Loucy (cell line): ENCODE results near the gene SEC14L3.

Source experiments
- H2AFZ ChIP-seq: fragments of 200-600 bp; sonication (generic); 2 replicates; pipeline ENCODE4 v1.6.0; 2016; ENCODE audit warnings: antibody characterized with exemption, mild to moderate bottlenecking, low read length, moderate library complexity
- H3F3A ChIP-seq: fragments of 200-600 bp; 2 replicates; pipeline ENCODE4 v1.6.0; 2016; ENCODE audit warnings: antibody characterized with exemption, low read depth, mild to moderate bottlenecking
- H3K27me3 ChIP-seq: fragments of 200-600 bp; sonication (generic); 2 replicates; pipeline ENCODE4 v1.6.1; 2014; ENCODE audit warnings: low read length, mild to moderate bottlenecking; ENCODE audit not compliant: insufficient read depth, poor library complexity, severe bottlenecking
- H3K36me3 ChIP-seq: fragments of 200-600 bp; sonication (generic); 2 replicates; pipeline ENCODE4 v1.6.1; 2016; ENCODE audit warnings: low read length; ENCODE audit not compliant: insufficient read depth
- H3K4me1 ChIP-seq: fragments of 200-600 bp; sonication (generic); 2 replicates; pipeline ENCODE4 v1.5.1; 2014; ENCODE audit warnings: low read length, mild to moderate bottlenecking; ENCODE audit not compliant: insufficient read depth, poor library complexity, severe bottlenecking
- H3K4me2 ChIP-seq: fragments of 200-600 bp; sonication (generic); 2 replicates; pipeline ENCODE4 v1.6.0; 2014; ENCODE audit warnings: antibody characterized with exemption, low read length, low read depth, mild to moderate bottlenecking; ENCODE audit not compliant: poor library complexity, severe bottlenecking
- H3K4me3 ChIP-seq: fragments of 200-600 bp; sonication (generic); 2 replicates; pipeline ENCODE4 v1.5.1; 2014; ENCODE audit warnings: low read length, mild to moderate bottlenecking, mixed read lengths; ENCODE audit not compliant: poor library complexity, severe bottlenecking
- H3K79me2 ChIP-seq: fragments of 200-600 bp; sonication (generic); 2 replicates; pipeline ENCODE4 v1.6.1; 2014; ENCODE audit warnings: low read length; ENCODE audit not compliant: insufficient read depth
- H3K9ac ChIP-seq: fragments of 200-600 bp; sonication (generic); 2 replicates; pipeline ENCODE4 v1.6.0; 2014; ENCODE audit warnings: mild to moderate bottlenecking, low read depth, low read length, moderate library complexity; ENCODE audit not compliant: poor library complexity, severe bottlenecking
- H3K9me2 ChIP-seq: fragments of 200-600 bp; sonication (generic); replicated peaks from 2 replicates; pipeline ENCODE4 v1.6.1; 2016; ENCODE audit warnings: low read depth, low read length, mixed read lengths
- H3K9me3 ChIP-seq: fragments of 200-600 bp; sonication (generic); 2 replicates; pipeline ENCODE4 v1.6.1; 2014; ENCODE audit warnings: mild to moderate bottlenecking, antibody characterized with exemption, low read length, low read depth; ENCODE audit not compliant: insufficient read depth
- H4K20me1 ChIP-seq: fragments of 200-600 bp; sonication (generic); 2 replicates; pipeline ENCODE4 v1.6.0; 2014; ENCODE audit warnings: antibody characterized with exemption, low read length, mild to moderate bottlenecking; ENCODE audit not compliant: insufficient read depth, poor library complexity, severe bottlenecking
- CTCF ChIP-seq: fragments of 200-600 bp; sonication (generic); conservative IDR thresholded peaks from 2 replicates; pipeline ENCODE4 v1.5.1; 2014; ENCODE audit warnings: mild to moderate bottlenecking, antibody characterized with exemption, low read length
- EZH2phosphoT487 ChIP-seq: fragments of 200-600 bp; IDR thresholded peaks from 2 replicates; pipeline ENCODE4 v1.6.1; 2018; ENCODE audit warnings: antibody characterized with exemption, mild to moderate bottlenecking, moderate library complexity, borderline replicate concordance

The SEC14L3 gene

DNA sequence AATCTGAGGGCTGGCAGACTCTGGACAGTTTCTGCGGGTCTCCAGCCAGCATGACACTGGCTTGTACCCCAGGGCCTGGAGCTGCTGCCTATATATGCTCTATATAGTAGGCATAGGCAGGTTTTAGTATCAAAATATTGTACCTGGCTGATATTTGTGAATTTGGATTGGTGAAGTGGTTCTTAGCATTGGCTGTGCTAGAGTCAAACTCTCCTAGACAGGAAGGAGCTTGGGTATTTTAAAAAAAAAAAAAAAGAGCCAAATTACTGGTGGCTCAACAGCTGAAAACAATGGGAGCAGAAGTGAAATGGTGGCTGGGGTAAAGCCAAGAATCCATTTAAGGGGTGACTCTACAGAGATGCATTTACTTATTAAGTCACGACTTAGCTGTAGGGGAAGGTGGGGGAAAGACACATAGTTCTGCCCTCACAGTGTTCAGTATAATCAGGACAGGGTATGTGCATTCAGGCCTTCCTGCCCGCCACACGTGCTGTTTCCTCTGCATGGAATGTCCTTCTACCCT lies 57.2 kb downstream of the SEC14L3 start:
- H3K4me2 ChIP-seq, result no peak overlapping the region
- peaks cover 74% of the 10 kb centered on the region; the same call in 1 of the 2 replicates for H3K36me3 ChIP-seq
- no peaks in the 10 kb centered on the region for H3K9me3 ChIP-seq
- no peaks in the 10 kb centered on the region for H3K27me3 ChIP-seq
- no peaks in the 10 kb centered on the region for H3K79me2 ChIP-seq
- H3K9ac ChIP-seq, result no peak overlapping the region
- TF ChIP-seq CTCF (no peak), EZH2phosphoT487 (no peak)
- H3K4me1 ChIP-seq, result no peaks in the 10 kb centered on the region
- no peaks in the 10 kb centered on the region for H3F3A ChIP-seq
- H3K4me3 ChIP-seq, result no peak overlapping the region
- H3K9me2 ChIP-seq, result no peaks in the 10 kb centered on the region
- no peaks in the 10 kb centered on the region for H4K20me1 ChIP-seq
- H2AFZ ChIP-seq, result no peak overlapping the region

DNA sequence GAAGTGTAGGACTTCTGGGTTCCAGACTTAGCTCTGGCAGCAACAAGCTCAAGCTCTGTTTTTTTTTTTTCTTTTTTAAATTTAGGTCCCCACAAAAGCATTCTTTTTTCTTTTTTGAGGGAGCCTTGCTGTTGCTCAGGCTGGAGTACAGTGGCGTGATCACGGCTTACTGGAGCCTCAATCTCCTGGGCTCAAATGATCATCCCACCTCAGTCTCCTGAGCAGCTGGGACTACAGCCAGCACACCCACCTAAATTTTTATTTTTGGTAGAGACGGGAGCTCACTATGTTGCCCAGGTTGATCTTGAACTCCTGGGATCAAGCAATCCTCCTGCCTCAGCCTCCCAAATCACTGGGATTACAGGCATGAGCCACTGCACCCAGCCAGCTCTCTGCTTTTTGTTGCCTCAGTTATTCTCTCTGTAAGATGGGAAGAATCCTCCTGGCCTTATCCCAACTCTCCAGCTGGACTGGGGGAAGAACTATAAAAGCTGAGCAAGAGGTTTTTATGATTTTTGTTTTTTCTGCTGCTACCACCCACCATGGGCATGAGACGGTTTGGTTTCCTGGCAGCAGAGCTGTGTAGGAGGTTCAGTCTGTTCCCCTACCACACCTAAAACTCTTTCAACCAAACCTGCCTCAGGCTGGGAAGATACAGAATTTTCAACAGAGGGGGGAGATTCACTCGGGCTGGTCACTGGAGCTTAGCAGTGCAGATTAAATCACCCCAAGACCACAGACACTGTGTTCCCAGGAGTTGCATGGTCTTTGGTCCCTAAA lies 57.9 kb downstream of the SEC14L3 start:
- no peak overlapping the region for H3K9ac ChIP-seq

DNA sequence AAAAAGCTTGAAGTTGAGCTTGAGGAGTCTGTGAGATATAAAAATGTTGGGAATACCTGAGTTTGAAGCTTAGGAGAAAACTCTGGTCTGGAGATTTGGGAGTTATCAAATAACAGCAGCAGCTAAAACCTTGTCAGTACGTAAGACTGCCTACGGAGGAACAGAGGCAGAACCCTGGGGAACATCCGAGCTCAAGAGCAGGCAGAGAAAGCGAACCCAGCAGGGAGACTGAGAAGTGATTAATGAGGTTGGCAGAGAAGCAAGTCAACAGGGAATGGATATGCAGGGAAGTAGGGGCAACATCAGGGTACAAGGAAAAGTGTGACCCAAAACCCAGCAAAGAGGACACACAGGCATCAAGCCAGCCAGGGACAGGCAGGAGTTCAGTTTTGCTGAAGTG lies 58.8 kb downstream of the SEC14L3 start:
- TF ChIP-seq CTCF (no peak), EZH2phosphoT487 (no peak)
- Histone ChIP-seq H3K9me2 (no peaks in the 10 kb centered on the region), H3K79me2 (no peaks in the 10 kb centered on the region), H4K20me1 (no peaks in the 10 kb centered on the region), H3K4me1 (peaks cover 8% of the 10 kb centered on the region), H3K4me3 (no peak overlapping the region), H3K27me3 (no peaks in the 10 kb centered on the region), H3K9me3 (no peaks in the 10 kb centered on the region), H2AFZ (no peak overlapping the region), H3K36me3 (peaks cover 76% of the 10 kb centered on the region; the same call in 1 of the 2 replicates), H3F3A (no peaks in the 10 kb centered on the region), H3K9ac (no peak overlapping the region), H3K4me2 (no peak overlapping the region)

More for the DNA sequence above, 57.9 kb downstream of the SEC14L3 start:
- Histone ChIP-seq H3K27me3 (no peaks in the 10 kb centered on the region), H4K20me1 (no peaks in the 10 kb centered on the region), H3K4me2 (no peak overlapping the region), H3K4me1 (no peaks in the 10 kb centered on the region), H3K4me3 (no peak overlapping the region), H2AFZ (no peak overlapping the region), H3K9me2 (no peaks in the 10 kb centered on the region), H3K79me2 (no peaks in the 10 kb centered on the region), H3F3A (no peaks in the 10 kb centered on the region), H3K9me3 (no peaks in the 10 kb centered on the region), H3K36me3 (peaks cover 77% of the 10 kb centered on the region; the same call in 1 of the 2 replicates)
- TF ChIP-seq CTCF (no peak), EZH2phosphoT487 (no peak)
